GM12878 (cell line): ENCODE results near the gene SIK2.

ENCODE experiments used
- CTCF ChIP-seq, 3 experiments: IDR thresholded peaks in 2 of 3; conservative IDR thresholded peaks in 1 of 3; 2 replicates each; pipeline ENCODE4 v1.5.1; 2011; ENCODE audit warnings: low read depth in 3 of 3, low read length in 3 of 3, mild to moderate bottlenecking in 3 of 3, control low read depth in 2 of 3, moderate library complexity in 2 of 3, inconsistent platforms in 1 of 3, mixed read lengths in 1 of 3; ENCODE audit not compliant: control insufficient read depth in 2 of 3, insufficient read depth in 1 of 3; ENCODE audit errors: extremely low read depth in 1 of 3
- HDAC6 ChIP-seq: fragments of 200-600 bp; sonication (generic); IDR thresholded peaks from one replicate; pipeline ENCODE4 v1.8.0; 2017; ENCODE audit warnings: antibody characterized with exemption; ENCODE audit not compliant: unreplicated experiment
- STAT3 ChIP-seq: IDR thresholded peaks from 2 replicates; pipeline ENCODE4 v1.6.1; 2011; ENCODE audit warnings: low read depth, low read length, improper control_type of control experiment
- SUZ12 ChIP-seq: fragments of 200-600 bp; sonication (generic); IDR thresholded peaks from one replicate; pipeline ENCODE4 v1.6.1; 2018; ENCODE audit warnings: antibody characterized with exemption, mild to moderate bottlenecking; ENCODE audit not compliant: unreplicated experiment
- ZZZ3 ChIP-seq: IDR thresholded peaks from 2 replicates; pipeline ENCODE4 v1.6.1; 2011; ENCODE audit warnings: low read depth; ENCODE audit not compliant: control insufficient read depth, insufficient read length
- TF ChIP-seq, protein P1 (sequence below): IDR thresholded peaks from 2 replicates; pipeline ENCODE4 v1.6.1; 2012; ENCODE audit warnings: low read depth, low read length, improper control_type of control experiment

GRCh38 chr11:111698852-111699559 lies 96.8 kb downstream of the SIK2 start:
- TF ChIP-seq ZZZ3 (no peak), CTCF (IDR thresholded peaks at IDR 0.05 in 2 of 3, conservative IDR thresholded peaks at IDR 0.05 in 1 of 3; ENCODE audit: control insufficient read depth in 2 of 3, extremely low read depth in 1 of 3, insufficient read depth in 1 of 3, low read depth in 3 of 3, low read length in 3 of 3) (no peak), STAT3 (no peak), HDAC6 (no peak), SUZ12 (no peak)
- TF ChIP-seq, protein P1, sequence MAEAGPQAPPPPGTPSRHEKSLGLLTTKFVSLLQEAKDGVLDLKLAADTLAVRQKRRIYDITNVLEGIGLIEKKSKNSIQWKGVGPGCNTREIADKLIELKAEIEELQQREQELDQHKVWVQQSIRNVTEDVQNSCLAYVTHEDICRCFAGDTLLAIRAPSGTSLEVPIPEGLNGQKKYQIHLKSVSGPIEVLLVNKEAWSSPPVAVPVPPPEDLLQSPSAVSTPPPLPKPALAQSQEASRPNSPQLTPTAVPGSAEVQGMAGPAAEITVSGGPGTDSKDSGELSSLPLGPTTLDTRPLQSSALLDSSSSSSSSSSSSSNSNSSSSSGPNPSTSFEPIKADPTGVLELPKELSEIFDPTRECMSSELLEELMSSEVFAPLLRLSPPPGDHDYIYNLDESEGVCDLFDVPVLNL, result no peak
